Colonic mucosa (tissue), 4 donors: ENCODE measurements around the gene KIT. TPM values are rescaled to one million over a fixed set of nuclear protein-coding genes. Genes with fewer than 3 reads are reported as not detected.

Experiments used
- DNase-seq: peaks from one replicate; pipeline ENCODE4 v3.0.0-alpha.2; 2020
- H3K27ac ChIP-seq: fragments of 200-600 bp; one replicate; pipeline ENCODE4 v1.8.0; 2021
- H3K27me3 ChIP-seq: fragments of 200-600 bp; one replicate; pipeline ENCODE4 v1.8.0; 2021
- H3K36me3 ChIP-seq: fragments of 200-600 bp; one replicate; pipeline ENCODE4 v1.8.0; 2021
- H3K4me1 ChIP-seq: fragments of 200-600 bp; one replicate; pipeline ENCODE4 v1.8.0; 2021; ENCODE audit warnings: mild to moderate bottlenecking
- H3K4me3 ChIP-seq: fragments of 200-600 bp; one replicate; pipeline ENCODE4 v1.8.0; 2021
- H3K9ac ChIP-seq, 2 donors: one replicate each; pipeline ENCODE4 v1.7.0; 2013; ENCODE audit warnings: control low read depth in 2 of 2, low read depth in 2 of 2, low read length in 2 of 2
- H3K9me3 ChIP-seq: fragments of 200-600 bp; one replicate; pipeline ENCODE4 v1.8.0; 2021
- intact Hi-C: fragments of 100-400 bp; cut with DNase I; formaldehyde crosslinking; loops from one replicate; pipeline ENCODE4 v1.14.1; 2022
- total RNA-seq, 2 donors: library from RNA; stranded (reverse); fragmentation: NEBNext Ultra II Directional in 1 of 2; extraction: Animal tissue kit (Norgen Biotek cat#: 25700) in 1 of 2; gene quantifications; one replicate each; pipeline ENCODE4 v1.2.1, GENCODE V29; 2021
- TF ChIP-seq, protein P1 (sequence below): fragments of 200-600 bp; IDR thresholded peaks from one replicate; pipeline ENCODE4 v1.8.0; 2022; ENCODE audit warnings: antibody characterized with exemption, mild to moderate bottlenecking
- donor health status: healthy.
- donor health status: DM: no; HTN: no; CAD: no.
- donor health status: DM: no; HTN: no; CAD: no.

The KIT gene
- total RNA-seq, 2 donors from 2014 or later = 9.3 to 10.0 TPM

DNA sequence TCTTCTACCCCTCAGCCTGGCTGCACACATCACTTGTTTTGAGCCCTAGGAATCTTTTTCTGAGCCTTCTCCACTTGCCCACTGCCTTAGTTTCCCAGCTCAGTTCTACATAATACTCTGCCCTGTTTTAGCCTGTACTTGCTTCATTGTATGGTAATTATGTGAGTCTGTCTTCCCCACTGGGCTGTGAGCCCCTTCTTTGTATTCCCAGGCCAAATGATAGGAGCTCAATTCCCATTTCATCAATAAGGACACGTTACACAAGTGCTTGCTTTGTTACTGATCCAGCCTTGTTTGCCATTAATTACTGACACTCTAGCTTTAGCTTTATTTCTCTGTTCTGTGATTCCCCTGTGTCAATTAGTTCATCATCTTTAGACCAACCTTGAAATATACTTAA is 28.1 kb downstream of the KIT start:
- TF ChIP-seq, protein P1, sequence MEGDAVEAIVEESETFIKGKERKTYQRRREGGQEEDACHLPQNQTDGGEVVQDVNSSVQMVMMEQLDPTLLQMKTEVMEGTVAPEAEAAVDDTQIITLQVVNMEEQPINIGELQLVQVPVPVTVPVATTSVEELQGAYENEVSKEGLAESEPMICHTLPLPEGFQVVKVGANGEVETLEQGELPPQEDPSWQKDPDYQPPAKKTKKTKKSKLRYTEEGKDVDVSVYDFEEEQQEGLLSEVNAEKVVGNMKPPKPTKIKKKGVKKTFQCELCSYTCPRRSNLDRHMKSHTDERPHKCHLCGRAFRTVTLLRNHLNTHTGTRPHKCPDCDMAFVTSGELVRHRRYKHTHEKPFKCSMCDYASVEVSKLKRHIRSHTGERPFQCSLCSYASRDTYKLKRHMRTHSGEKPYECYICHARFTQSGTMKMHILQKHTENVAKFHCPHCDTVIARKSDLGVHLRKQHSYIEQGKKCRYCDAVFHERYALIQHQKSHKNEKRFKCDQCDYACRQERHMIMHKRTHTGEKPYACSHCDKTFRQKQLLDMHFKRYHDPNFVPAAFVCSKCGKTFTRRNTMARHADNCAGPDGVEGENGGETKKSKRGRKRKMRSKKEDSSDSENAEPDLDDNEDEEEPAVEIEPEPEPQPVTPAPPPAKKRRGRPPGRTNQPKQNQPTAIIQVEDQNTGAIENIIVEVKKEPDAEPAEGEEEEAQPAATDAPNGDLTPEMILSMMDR = no peak
- DNase-seq = no peak
- no peaks in the 10 kb centered on the region for H3K4me1 ChIP-seq
- H3K27ac ChIP-seq = no peak overlapping the region
- no peaks in the 10 kb centered on the region for H3K9me3 ChIP-seq
- no peaks in the 10 kb centered on the region for H3K27me3 ChIP-seq
- intact Hi-C loops = no loop called here
- no peaks in the 10 kb centered on the region for H3K36me3 ChIP-seq
- H3K4me3 ChIP-seq = no peak overlapping the region
- H3K9ac ChIP-seq = no peak overlapping the region

DNA sequence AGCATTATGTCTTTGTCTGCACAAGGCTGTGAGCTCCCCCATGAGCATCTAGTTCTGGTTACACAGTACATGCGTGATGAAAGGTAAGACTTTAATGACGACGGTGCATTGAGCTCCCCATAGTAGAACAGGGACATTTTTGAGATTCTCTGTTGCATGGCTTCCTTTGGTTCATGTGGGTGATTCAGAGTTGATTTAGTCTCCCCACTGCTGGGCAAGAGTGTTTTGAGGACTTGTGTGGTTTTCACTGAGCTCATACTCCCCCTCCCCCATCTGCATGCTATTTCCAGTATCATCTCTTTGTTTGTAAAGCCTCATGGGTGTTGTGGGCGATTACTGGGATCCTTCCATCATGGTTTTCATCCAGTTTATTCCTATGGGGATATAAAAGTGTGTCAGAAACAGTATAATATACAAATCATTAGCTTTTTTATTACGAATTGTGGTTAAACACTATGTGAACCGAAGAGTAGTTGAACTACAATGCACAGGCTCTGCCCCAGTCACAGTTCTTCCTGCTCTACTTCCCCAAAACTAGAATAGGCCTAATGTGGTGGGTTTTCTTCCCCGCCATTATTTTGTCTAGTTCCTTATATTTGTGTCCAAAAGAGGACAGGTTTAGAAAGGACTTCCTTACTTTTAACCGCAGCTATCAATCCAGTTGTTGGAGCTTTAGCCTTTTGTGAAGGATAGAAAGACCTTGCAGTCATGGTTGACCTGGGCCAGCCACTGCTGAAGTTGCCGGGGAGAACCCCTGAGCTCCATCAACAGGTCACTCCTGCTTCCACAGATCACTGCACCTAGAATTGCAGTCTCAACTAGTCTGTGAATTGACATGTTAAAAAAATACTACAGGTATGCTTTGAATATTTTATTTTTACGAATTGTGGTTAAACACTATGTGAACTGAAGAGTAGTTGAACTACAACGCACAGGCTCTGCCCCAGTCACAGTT is 30.4 kb downstream of the KIT start:
- Histone ChIP-seq H3K4me3 (no peak overlapping the region), H3K27me3 (no peaks in the 10 kb centered on the region), H3K9ac (no peak overlapping the region), H3K27ac (no peak overlapping the region), H3K4me1 (no peaks in the 10 kb centered on the region), H3K9me3 (no peaks in the 10 kb centered on the region), H3K36me3 (no peaks in the 10 kb centered on the region)
- DNase-seq = no peak
- intact Hi-C loops = no loop called here
- TF ChIP-seq, protein P1 = no peak

DNA sequence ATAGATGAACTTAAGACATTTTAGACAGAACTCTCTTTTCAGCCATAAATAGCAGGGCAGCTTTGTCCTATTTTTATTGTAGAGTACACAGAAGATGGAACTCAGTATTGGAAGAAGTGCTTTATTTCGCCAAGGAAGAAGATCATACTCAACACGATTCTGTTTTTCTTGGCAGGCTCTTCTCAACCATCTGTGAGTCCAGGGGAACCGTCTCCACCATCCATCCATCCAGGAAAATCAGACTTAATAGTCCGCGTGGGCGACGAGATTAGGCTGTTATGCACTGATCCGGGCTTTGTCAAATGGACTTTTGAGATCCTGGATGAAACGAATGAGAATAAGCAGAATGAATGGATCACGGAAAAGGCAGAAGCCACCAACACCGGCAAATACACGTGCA is 37.6 kb downstream of the KIT start:
- H3K9ac ChIP-seq = no peak overlapping the region
- no peak overlapping the region for H3K4me3 ChIP-seq
- H3K27me3 ChIP-seq = no peaks in the 10 kb centered on the region
- TF ChIP-seq, protein P1 = no peak
- no peaks in the 10 kb centered on the region for H3K9me3 ChIP-seq
- no peaks in the 10 kb centered on the region for H3K36me3 ChIP-seq
- H3K27ac ChIP-seq = no peak overlapping the region
- no peaks in the 10 kb centered on the region for H3K4me1 ChIP-seq
- no peak for DNase-seq
- intact Hi-C loops = no loop called here

DNA sequence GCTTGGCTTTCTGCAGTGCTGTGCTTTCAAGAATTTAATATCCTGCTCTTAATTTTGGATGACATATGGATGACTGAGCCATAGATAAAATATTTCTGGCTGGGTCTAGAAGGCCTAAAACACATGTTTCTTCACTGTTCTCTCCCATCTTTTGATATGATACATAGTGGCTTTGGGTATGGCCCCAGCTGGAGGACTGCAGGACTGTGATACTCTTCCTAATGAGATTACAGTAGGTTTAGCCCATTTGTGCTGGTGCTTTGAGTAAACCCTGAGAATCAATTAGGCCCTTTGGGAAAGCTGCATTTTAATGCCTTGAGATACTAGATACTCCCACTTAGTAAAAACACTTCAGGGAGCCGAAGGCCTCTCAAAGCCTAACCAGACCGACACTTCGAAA is 38.0 kb downstream of the KIT start:
- intact Hi-C loops = no loop called here
- Histone ChIP-seq H3K4me3 (no peak overlapping the region), H3K36me3 (no peaks in the 10 kb centered on the region), H3K27me3 (no peaks in the 10 kb centered on the region), H3K4me1 (no peaks in the 10 kb centered on the region), H3K9me3 (no peaks in the 10 kb centered on the region), H3K9ac (no peak overlapping the region), H3K27ac (no peak overlapping the region)
- TF ChIP-seq, protein P1 = no peak
- no peak for DNase-seq

DNA sequence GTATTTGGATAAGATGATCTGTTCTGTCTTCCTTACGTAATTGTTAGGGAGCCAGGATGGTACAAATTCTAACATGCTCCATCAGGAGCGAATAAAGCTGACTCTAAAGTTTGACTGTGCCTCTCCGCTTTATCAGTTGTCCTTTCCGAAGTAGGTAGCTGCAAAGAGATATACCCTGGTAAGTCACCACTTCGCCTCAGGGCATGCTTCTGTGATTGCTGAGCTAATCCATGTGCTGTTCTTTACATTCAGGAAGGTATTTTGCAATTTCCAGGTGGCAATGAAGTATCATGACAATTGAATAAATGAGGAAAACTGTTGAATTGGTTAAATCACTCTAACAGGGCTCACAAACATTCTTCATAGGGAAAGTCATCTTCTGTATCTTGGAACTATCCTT is 38.9 kb downstream of the KIT start:
- Histone ChIP-seq H3K4me3 (no peak overlapping the region), H3K9ac (no peak overlapping the region), H3K27me3 (no peaks in the 10 kb centered on the region), H3K36me3 (no peaks in the 10 kb centered on the region), H3K4me1 (no peaks in the 10 kb centered on the region), H3K9me3 (no peaks in the 10 kb centered on the region), H3K27ac (no peak overlapping the region)
- no peak for DNase-seq
- intact Hi-C loops = no loop called here
- TF ChIP-seq, protein P1 = no peak
